Nephron progenitor cell (in vitro differentiated cells): ENCODE measurements around the gene SNX20.

Experiments used
- DNase-seq: peaks from one replicate; pipeline ENCODE4 v3.0.0; 2021
- H3K27ac Mint-ChIP-seq: 2 replicates; pipeline ENCODE4 v1.8.0; 2021; ENCODE audit warnings: mild to moderate bottlenecking, moderate library complexity, mixed read lengths
- H3K27me3 Mint-ChIP-seq: 2 replicates; pipeline ENCODE4 v1.8.0; 2021; ENCODE audit warnings: mild to moderate bottlenecking, low read depth, mixed read lengths; ENCODE audit not compliant: poor library complexity
- H3K36me3 Mint-ChIP-seq: 2 replicates; pipeline ENCODE4 v1.8.0; 2021; ENCODE audit warnings: low read depth, mixed read lengths
- H3K4me1 Mint-ChIP-seq: 2 replicates; pipeline ENCODE4 v1.8.0; 2021; ENCODE audit warnings: mixed read lengths
- H3K4me3 Mint-ChIP-seq: 2 replicates; pipeline ENCODE4 v1.8.0; 2021; ENCODE audit warnings: mild to moderate bottlenecking, moderate library complexity, mixed read lengths
- H3K9me3 Mint-ChIP-seq: 2 replicates; pipeline ENCODE4 v1.8.0; 2021; ENCODE audit warnings: mild to moderate bottlenecking, moderate library complexity, mixed read lengths
- TF ChIP-seq, protein P1 (sequence below): fragments of 200-600 bp; sonication (generic); IDR thresholded peaks from 2 replicates; pipeline ENCODE4 v1.5.0; 2021; ENCODE audit warnings: antibody characterized with exemption

SNX20 gene

DNA sequence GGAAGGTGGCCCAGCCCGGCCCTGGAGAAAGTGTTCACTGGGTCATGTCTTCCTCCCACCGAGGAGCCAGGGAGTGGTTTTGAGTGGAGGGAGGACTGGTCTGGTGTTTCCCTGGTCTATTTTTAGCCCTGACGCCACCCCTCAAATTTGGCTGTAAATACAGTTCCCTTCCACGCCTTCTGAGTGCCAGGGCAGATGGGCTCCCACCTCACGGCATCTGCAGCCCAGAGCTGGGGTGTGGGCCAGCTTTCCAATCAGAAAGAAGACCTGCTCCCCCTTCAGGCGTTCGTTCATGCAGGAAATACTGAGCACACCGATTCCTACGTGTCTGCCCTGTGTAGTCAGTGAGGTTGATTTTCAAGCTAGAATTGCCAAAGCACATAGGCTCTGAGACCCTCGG lies 53.7 kb downstream of the SNX20 start:
- peak; percentile 31 for DNase-seq
- peaks cover 39% of the 10 kb centered on the region for H3K36me3 Mint-ChIP-seq

DNA sequence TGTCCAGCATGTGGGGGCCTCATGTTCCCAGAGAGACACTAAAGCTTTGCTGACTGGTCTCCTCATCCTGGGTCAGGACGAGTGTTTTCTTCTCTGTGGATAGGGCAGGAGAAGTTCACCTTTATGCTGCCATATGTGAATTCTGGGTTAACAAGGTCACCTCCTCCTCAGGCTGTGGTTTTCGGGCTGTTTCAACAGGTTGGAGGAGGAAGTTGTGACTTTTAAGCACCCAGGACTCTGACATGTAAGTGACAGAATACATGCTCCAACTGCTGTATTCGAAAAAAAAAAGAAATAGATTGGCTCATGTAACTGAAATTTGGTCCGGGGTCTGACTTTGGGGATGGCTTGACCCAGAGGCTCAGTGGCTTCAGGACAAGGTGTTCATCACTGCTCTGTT lies 54.2 kb downstream of the SNX20 start:
- H3K9me3 Mint-ChIP-seq = no peaks in the 10 kb centered on the region
- H3K27ac Mint-ChIP-seq = peak overlapping the region; percentile 80
- peaks cover 34% of the 10 kb centered on the region for H3K36me3 Mint-ChIP-seq

More for the DNA sequence above, 53.7 kb downstream of the SNX20 start:
- Mint-ChIP-seq H3K4me1 (peaks cover 30% of the 10 kb centered on the region), H3K9me3 (no peaks in the 10 kb centered on the region), H3K27me3 (no peaks in the 10 kb centered on the region), H3K27ac (peak overlapping the region; percentile 80), H3K4me3 (no peak overlapping the region)
- TF ChIP-seq, protein P1, sequence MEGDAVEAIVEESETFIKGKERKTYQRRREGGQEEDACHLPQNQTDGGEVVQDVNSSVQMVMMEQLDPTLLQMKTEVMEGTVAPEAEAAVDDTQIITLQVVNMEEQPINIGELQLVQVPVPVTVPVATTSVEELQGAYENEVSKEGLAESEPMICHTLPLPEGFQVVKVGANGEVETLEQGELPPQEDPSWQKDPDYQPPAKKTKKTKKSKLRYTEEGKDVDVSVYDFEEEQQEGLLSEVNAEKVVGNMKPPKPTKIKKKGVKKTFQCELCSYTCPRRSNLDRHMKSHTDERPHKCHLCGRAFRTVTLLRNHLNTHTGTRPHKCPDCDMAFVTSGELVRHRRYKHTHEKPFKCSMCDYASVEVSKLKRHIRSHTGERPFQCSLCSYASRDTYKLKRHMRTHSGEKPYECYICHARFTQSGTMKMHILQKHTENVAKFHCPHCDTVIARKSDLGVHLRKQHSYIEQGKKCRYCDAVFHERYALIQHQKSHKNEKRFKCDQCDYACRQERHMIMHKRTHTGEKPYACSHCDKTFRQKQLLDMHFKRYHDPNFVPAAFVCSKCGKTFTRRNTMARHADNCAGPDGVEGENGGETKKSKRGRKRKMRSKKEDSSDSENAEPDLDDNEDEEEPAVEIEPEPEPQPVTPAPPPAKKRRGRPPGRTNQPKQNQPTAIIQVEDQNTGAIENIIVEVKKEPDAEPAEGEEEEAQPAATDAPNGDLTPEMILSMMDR = peak; percentile 14

DNA sequence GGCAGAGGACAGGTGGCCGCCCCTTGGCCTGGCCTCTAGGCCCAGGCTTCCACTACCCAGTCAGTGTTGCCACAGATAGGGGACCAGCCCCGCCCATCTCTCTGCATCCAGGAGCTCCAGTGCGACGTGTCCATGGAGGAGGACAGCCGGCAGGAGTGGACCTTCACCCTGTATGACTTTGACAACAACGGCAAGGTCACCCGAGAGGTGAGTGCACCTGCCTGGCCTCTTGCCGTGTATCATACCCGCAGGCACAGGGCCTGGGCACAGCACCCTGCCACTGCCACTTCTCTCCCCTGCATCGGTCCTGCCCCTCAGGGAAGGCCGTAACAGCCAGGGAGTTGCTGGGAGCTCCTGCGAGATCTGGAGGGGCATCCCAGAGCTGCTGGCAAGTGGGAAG lies 55.7 kb downstream of the SNX20 start:
- Mint-ChIP-seq H3K27me3 (no peaks in the 10 kb centered on the region), H3K36me3 (peaks cover 30% of the 10 kb centered on the region), H3K4me1 (peaks cover 30% of the 10 kb centered on the region), H3K27ac (no peak overlapping the region), H3K4me3 (no peak overlapping the region), H3K9me3 (no peaks in the 10 kb centered on the region)
- TF ChIP-seq, protein P1 = no peak
- no peak for DNase-seq

More for the DNA sequence above, 54.2 kb downstream of the SNX20 start:
- TF ChIP-seq, protein P1 = no peak
- peaks cover 30% of the 10 kb centered on the region for H3K4me1 Mint-ChIP-seq
- DNase-seq = no peak
- H3K27me3 Mint-ChIP-seq = no peaks in the 10 kb centered on the region
- H3K4me3 Mint-ChIP-seq = no peak overlapping the region

DNA sequence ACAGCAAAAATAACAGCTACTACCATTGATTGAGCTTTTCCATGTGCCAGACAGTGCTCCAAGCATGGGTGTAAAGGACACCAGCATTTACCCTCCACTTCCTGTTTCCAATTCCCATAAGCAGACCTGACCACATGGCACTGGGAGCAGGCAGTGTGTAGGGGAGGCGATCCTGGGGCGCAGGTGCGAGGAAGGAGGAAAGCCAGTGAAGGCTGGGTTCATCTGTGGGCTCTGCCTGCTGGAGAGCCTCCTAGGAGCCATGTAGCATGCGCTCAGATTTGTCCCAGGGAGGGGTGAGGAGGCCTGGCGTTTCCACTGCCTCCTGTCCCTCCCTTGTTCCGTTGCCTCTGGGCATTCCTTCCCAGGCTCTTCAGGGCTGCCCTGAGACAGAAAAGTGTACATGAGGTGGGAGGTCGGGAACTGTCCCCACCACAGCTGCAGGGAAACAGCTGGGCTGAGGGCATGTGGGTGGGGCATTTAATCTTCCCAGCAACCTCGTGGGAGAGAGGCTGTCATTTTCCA lies 56.6 kb downstream of the SNX20 start:
- peak overlapping the region; percentile 77 for H3K27ac Mint-ChIP-seq

DNA sequence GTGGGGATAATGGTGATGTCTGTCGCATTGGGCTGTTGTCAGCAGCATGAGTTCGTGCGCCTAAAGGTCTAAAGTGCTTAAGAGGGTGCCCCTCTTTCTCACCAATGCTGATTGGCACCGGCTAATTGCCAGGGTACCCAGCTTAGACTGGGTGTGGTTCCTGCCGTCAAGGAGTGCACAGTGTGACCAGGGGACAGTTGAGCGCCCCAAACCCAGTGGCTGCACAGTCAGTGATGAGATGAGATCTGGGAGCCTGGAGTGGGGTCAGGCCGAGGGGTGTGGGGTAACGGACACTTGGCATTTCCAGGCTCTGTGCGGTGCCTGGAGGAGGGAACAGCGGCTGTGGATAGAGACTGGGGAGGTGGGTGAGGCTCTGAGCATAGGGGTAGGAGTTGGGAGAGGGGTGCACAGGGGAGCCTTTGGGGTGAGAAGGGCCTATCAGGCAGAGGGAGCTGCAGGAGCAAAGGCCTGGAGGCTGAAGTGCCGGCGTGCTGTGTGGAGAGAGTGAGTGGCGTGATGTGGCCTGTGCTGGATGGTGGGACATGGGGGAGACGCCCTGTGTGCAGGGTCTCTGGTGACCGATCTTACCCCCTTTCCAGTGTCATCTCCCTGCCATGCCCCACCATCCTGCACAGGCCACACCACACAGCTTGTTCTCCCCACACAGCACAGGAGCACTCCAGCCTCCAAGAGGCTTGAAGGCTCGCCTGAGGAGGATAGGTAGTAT lies 58.3 kb downstream of the SNX20 start:
- Mint-ChIP-seq H3K4me1 (peaks cover 48% of the 10 kb centered on the region), H3K27me3 (no peaks in the 10 kb centered on the region), H3K36me3 (peaks cover 29% of the 10 kb centered on the region), H3K27ac (peak overlapping the region; percentile 84), H3K9me3 (no peaks in the 10 kb centered on the region), H3K4me3 (no peak overlapping the region)
- DNase-seq = no peak
- TF ChIP-seq, protein P1 = no peak

More for the DNA sequence above, 56.6 kb downstream of the SNX20 start:
- Mint-ChIP-seq H3K9me3 (no peaks in the 10 kb centered on the region), H3K27me3 (no peaks in the 10 kb centered on the region), H3K4me3 (no peak overlapping the region), H3K36me3 (peaks cover 28% of the 10 kb centered on the region), H3K4me1 (peaks cover 35% of the 10 kb centered on the region)
- TF ChIP-seq, protein P1 = no peak
- no peak for DNase-seq

DNA sequence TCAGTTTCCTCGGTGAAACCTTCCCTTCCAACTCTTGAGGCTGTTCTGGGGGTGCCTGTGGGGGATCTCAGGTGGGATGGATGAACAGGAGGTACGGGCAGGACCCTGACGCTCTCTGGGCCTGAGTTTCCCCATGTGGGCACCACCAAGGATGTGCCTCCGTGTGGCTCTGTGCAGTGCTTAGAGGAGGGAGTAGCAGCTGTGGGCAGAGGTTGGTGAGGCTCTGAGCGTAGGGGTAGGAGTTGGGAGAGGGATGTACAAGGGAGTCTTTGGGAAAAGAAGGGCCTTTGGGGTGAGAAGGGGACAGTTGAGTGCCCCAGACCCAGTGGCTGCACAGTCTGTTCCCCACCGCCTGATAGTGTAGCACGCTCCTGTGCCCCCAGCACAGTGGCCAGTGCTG lies 59.1 kb downstream of the SNX20 start:
- Mint-ChIP-seq H3K36me3 (peaks cover 31% of the 10 kb centered on the region), H3K4me1 (peaks cover 48% of the 10 kb centered on the region), H3K27ac (no peak overlapping the region), H3K27me3 (no peaks in the 10 kb centered on the region), H3K4me3 (no peak overlapping the region), H3K9me3 (no peaks in the 10 kb centered on the region)
- no peak for DNase-seq
- TF ChIP-seq, protein P1 = no peak
